Measurements from ENCODE around the gene FAM216B.

Gene FAM216B

DNA sequence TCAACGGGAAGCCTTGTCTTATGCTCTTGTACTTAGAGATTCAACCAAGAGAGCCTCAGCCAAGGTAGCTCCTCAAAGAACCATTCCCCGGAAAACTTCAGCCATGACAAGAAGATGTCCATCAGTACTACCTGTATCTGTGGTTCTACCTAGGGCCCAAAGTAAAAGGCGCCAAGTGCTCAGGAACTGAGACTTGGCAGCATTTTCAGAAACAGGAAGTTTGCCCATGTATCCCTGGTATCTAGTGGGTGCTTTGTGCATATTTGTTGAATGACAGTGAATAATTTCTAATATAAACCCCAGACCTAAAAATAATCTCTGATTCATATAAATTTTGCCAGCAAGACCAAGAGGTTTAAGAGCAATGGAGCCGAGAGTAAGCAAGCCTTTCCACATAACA lies 7.2 kb downstream of the FAM216B start:
- TF ChIP-seq, protein P1, sequence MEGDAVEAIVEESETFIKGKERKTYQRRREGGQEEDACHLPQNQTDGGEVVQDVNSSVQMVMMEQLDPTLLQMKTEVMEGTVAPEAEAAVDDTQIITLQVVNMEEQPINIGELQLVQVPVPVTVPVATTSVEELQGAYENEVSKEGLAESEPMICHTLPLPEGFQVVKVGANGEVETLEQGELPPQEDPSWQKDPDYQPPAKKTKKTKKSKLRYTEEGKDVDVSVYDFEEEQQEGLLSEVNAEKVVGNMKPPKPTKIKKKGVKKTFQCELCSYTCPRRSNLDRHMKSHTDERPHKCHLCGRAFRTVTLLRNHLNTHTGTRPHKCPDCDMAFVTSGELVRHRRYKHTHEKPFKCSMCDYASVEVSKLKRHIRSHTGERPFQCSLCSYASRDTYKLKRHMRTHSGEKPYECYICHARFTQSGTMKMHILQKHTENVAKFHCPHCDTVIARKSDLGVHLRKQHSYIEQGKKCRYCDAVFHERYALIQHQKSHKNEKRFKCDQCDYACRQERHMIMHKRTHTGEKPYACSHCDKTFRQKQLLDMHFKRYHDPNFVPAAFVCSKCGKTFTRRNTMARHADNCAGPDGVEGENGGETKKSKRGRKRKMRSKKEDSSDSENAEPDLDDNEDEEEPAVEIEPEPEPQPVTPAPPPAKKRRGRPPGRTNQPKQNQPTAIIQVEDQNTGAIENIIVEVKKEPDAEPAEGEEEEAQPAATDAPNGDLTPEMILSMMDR (IDR thresholded peaks at IDR 0.05; ENCODE audit: insufficient read depth, low read length, missing control alignments), result no peak
- POLR2A ChIA-PET, result no interaction called here

DNA sequence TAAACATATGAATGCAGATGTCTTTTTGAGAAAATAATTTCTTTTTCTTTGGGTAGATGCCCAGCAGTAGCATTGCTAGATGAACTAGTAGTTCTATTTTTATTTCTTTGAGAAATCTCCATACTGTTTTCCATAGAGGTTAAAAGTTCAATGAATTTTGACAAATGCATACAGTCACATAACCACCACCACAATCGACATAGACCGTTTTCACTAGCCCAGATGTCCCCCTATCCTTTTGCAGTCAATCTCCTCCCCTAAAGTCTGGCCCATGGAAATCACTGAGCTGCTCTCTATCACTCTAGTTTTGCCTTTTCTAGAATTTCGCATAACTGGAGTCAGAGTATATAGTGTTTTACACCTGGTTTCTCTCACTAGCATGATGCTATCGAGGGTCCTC lies 10.8 kb downstream of the FAM216B start:
- H3K4me3 ChIP-seq (ENCODE audit: low read depth, low read length), result no peak overlapping the region
- no peak for DNase-seq (ENCODE audit: low read depth, low spot score)
- POLR2A ChIA-PET, result no interaction called here
- CTCF ChIA-PET, result no interaction called here
- TF ChIP-seq, protein P1 (IDR thresholded peaks at IDR 0.05; ENCODE audit: insufficient read depth, low read length, missing control alignments), result no peak

More for the DNA sequence above, 7.2 kb downstream of the FAM216B start:
- CTCF ChIA-PET, result no interaction called here
- DNase-seq (ENCODE audit: low read depth, low spot score), result no peak
- H3K4me3 ChIP-seq (ENCODE audit: low read depth, low read length), result no peak overlapping the region

DNA sequence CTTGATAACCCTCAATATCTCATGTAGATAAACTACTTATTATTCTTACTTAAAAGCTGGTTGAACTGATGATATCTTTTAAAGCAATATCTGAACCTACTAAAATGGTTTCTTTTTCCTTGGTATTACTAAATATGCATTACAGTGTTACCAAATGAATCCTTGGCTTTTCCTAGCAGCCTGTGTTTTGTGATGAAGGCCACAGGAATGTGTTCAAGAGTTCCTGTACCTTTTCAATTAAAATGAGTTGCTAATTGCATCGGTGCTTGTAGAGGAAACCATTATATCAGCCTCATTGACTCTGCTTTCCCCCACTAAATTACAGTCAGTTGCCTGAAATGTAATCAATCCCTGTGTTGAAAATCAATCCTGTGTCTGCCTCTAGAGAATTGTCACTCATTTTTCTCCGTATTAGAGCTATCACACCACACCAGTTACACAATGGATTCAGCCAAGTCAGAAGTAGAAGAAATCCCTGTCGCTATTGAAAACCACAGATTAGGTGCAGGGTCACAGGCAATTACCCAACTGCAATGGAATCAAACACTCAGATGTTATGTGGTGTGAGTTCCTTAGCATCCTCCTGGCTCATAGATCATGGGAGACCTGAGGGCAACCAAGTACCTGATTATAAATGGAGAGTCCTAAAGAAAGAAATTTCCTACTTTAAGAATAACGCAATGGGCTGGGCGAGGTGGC lies 13.3 kb downstream of the FAM216B start:
- POLR2A ChIA-PET, result no interaction called here
- CTCF ChIA-PET, result interaction anchor here (1.1 kb wide), 1 partner anchor 10 kb away, joined by 3 read pairs; no protein-coding TSS in a partner anchor
- TF ChIP-seq, protein P1 (IDR thresholded peaks at IDR 0.05; ENCODE audit: insufficient read depth, low read length, missing control alignments), result no peak
- DNase-seq (ENCODE audit: low read depth, low spot score), result no peak
- H3K4me3 ChIP-seq (ENCODE audit: low read depth, low read length), result no peak overlapping the region

DNA sequence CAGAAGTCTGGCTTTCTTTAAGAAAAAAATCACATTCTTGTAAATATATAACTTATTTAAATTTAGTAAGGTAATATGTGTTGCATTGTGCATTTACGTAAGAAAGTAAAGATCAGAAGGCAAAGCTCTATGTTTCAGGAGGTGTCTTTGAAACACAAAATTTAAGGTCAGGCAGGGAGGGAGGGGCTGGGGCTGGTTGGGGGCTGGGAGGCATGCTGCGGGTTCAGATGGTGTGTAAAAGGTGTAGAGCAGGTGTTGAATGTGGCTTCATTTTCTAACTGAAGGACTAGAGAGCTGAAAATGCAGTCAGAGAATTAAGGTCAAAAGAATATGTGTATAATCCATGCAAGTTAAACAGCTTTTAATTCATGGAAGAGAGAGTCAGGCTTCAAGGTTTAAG lies 14.3 kb downstream of the FAM216B start:
- TF ChIP-seq, protein P1 (IDR thresholded peaks at IDR 0.05; ENCODE audit: insufficient read depth, low read length, missing control alignments), result no peak
- POLR2A ChIA-PET, result no interaction called here
- H3K4me3 ChIP-seq (ENCODE audit: low read depth, low read length), result no peak overlapping the region
- DNase-seq (ENCODE audit: low read depth, low spot score), result no peak
- CTCF ChIA-PET, result interaction anchor here (1.1 kb wide), 1 partner anchor 11 kb away, joined by 3 read pairs; no protein-coding TSS in a partner anchor

DNA sequence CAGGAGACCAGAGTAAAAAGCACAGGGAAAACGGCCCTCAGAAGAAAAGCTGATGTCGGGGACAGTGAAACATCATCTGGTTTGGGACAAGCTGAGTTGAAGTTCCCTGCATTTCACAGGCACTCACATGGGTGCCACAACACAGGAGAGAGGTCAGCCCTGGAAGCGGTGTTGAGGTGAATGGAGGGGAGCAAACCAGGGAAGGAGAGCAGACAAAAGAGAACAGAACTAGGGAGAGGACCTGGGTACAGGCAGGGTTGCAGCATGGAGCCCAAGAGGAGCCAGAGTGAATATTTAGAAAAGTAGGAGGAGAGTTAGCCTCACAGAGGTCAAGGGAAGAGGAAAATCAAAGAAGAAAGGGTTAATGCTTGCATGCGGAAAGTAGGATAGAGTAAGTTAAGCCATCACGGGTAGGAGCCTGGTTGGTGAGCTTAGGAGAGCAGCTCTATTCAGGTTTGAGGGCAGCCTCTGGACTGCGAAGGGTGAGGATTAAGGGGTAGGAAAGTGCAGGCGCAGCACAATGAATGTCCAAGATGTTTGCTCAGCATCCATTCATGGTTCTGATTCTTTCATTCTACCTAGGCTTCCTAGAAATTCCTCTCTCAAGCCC lies 15.5 kb downstream of the FAM216B start:
- TF ChIP-seq, protein P1 (IDR thresholded peaks at IDR 0.05; ENCODE audit: insufficient read depth, low read length, missing control alignments), result no peak
- ChIA-PET CTCF (interaction anchor here (1.1 kb wide), 1 partner anchor 12 kb away, joined by 3 read pairs; no protein-coding TSS in a partner anchor), POLR2A (no interaction called here)
- H3K4me3 ChIP-seq (ENCODE audit: low read depth, low read length), result no peak overlapping the region
- no peak for DNase-seq (ENCODE audit: low read depth, low spot score)

DNA sequence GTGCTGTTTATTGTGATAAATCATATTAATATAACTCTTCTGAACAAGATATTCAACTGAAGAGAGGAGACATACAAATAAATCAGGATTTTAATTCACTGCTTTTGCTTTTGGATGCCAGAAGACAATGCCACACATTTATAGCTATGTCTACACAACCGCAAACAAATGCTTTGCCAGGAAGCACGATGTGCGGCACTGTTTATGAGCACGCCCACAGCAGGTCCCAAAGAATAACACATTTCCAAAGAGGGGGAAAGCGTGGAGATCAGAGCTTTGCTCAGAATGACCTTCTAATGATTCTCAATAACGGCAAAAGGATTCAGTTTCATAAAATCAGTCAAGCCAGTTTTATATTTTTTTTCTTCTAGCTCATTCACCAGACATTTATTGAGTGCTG lies 16.7 kb downstream of the FAM216B start:
- no peak overlapping the region for H3K4me3 ChIP-seq (ENCODE audit: low read depth, low read length)
- no peak for DNase-seq (ENCODE audit: low read depth, low spot score)
- ChIA-PET CTCF (no interaction called here), POLR2A (no interaction called here)
- TF ChIP-seq, protein P1 (IDR thresholded peaks at IDR 0.05; ENCODE audit: insufficient read depth, low read length, missing control alignments), result no peak
